NCI-H460 (cell line): ENCODE data around the gene JPH2. TPM values are rescaled to one million over a fixed set of nuclear protein-coding genes. Genes with fewer than 3 reads are reported as not detected.

ENCODE experiments used
- DNase-seq: peaks from one replicate; pipeline ENCODE4 v3.0.0-alpha.2; 2016; ENCODE audit warnings: low read depth; ENCODE audit errors: extremely low read depth
- total RNA-seq: library from RNA; depleted of rRNA; stranded (reverse); fragments of >200 nt; shearing (Covaris generic); gene quantifications from 2 replicates; pipeline ENCODE4 v1.2.3, GENCODE V29; 2014

The JPH2 gene
- total RNA-seq, 1 experiment from 2014 or later = 1.4 TPM

- DNase-seq = no peak
Observed at GRCh38 chr20:44188752-44189151, 1.8 kb upstream of the JPH2 start.

GRCh38 chr20:44187772-44188709 is 1.1 kb upstream of the JPH2 start:
- DNase-seq = no peak

- DNase-seq = no peak
Observed at GRCh38 chr20:44186674-44187053, 324 bp downstream of the JPH2 start.

GRCh38 chr20:44186201-44186600 is 787 bp downstream of the JPH2 start:
- DNase-seq = no peak

- DNase-seq = no peak
Observed at GRCh38 chr20:44185574-44185973, 1.4 kb downstream of the JPH2 start.

GRCh38 chr20:44183282-44183681 is 3.7 kb downstream of the JPH2 start:
- no peak for DNase-seq

- DNase-seq = no peak
Observed at GRCh38 chr20:44182863-44183262, 4.1 kb downstream of the JPH2 start.

GRCh38 chr20:44182135-44182765 is 4.7 kb downstream of the JPH2 start:
- DNase-seq = no peak

- DNase-seq = no peak
Observed at GRCh38 chr20:44181611-44182010, 5.4 kb downstream of the JPH2 start.

GRCh38 chr20:44180814-44181213 is 6.2 kb downstream of the JPH2 start:
- no peak for DNase-seq

- peak; percentile 48 for DNase-seq
Observed at GRCh38 chr20:44176833-44177534, 10.0 kb downstream of the JPH2 start.

- DNase-seq = no peak
Observed at GRCh38 chr20:44174996-44175765, 11.8 kb downstream of the JPH2 start.

GRCh38 chr20:44173846-44174245 is 13.1 kb downstream of the JPH2 start:
- DNase-seq = no peak

GRCh38 chr20:44173116-44173515 is 13.9 kb downstream of the JPH2 start:
- DNase-seq = no peak

GRCh38 chr20:44172572-44172950 is 14.4 kb downstream of the JPH2 start:
- no peak for DNase-seq

- no peak for DNase-seq
Observed at GRCh38 chr20:44171775-44172571, 15.0 kb downstream of the JPH2 start.

- DNase-seq = no peak
Observed at GRCh38 chr20:44170816-44171410, 16.1 kb downstream of the JPH2 start.

GRCh38 chr20:44167736-44168135 is 19.3 kb downstream of the JPH2 start:
- DNase-seq = no peak

GRCh38 chr20:44166477-44166876 is 20.5 kb downstream of the JPH2 start:
- DNase-seq = peak; percentile 32
